Measurements from ENCODE around the gene LRRC28.

- no peak for TF ChIP-seq POLR2A (IDR thresholded peaks at IDR 0.05)
- TF ChIP-seq CTCF (IDR thresholded peaks at IDR 0.05): no peak
- no peak for TF ChIP-seq POLR2AphosphoS5 (IDR thresholded peaks at IDR 0.05; ENCODE audit: insufficient read depth in 1 of 2, low read depth in 1 of 2)
These were observed 179.7 kb downstream of the LRRC28 start for GRCh38 chr15:99430881-99431401.
